Stimulated activated CD4-positive, alpha-beta T cell treated with anti-CD3 and anti-CD28 coated beads, Interleukin-12 subunit alpha, Interleukin-12 subunit beta, amount 100 ng/mL, for 24 hours (primary cell): ENCODE results near the gene ZC2HC1B.
A peak's percentile ranks its signal among the peaks of the same experiment; 100 is the strongest.

Experiments
- DNase-seq, 2 experiments: peaks; one replicate each; pipeline ENCODE4 v3.0.0-alpha.2; 2020; ENCODE audit warnings: low read depth in 2 of 2

Gene ZC2HC1B

GRCh38 chr6:143934331-143934730 is 70.1 kb downstream of the ZC2HC1B start:
- DNase-seq, result no peak

- DNase-seq, result no peak
Measured at GRCh38 chr6:143934867-143935266, 70.6 kb downstream of the ZC2HC1B start.

- no peak for DNase-seq
Measured at GRCh38 chr6:143936347-143936746, 72.1 kb downstream of the ZC2HC1B start.

GRCh38 chr6:143936778-143937667 is 72.7 kb downstream of the ZC2HC1B start:
- no peak for DNase-seq

GRCh38 chr6:143937668-143937970 is 73.3 kb downstream of the ZC2HC1B start:
- DNase-seq, result no peak

GRCh38 chr6:143939364-143939763 is 75.1 kb downstream of the ZC2HC1B start:
- DNase-seq, result no peak

- DNase-seq, result peak; percentile 2 to 33
Measured at GRCh38 chr6:143940011-143940597, 75.8 kb downstream of the ZC2HC1B start.

GRCh38 chr6:143941852-143942627 is 77.8 kb downstream of the ZC2HC1B start:
- peak; percentile 31 to 61 for DNase-seq

- no peak for DNase-seq
Measured at GRCh38 chr6:143948208-143948607, 83.9 kb downstream of the ZC2HC1B start.

- DNase-seq, result no peak
Measured at GRCh38 chr6:143949535-143949934, 85.3 kb downstream of the ZC2HC1B start.

- DNase-seq, result no peak
Measured at GRCh38 chr6:143949962-143950361, 85.7 kb downstream of the ZC2HC1B start.

- no peak for DNase-seq
Measured at GRCh38 chr6:143950875-143951274, 86.6 kb downstream of the ZC2HC1B start.

- DNase-seq, result no peak
Measured at GRCh38 chr6:143952060-143952778, 87.9 kb downstream of the ZC2HC1B start.

GRCh38 chr6:143952947-143953701 is 88.8 kb downstream of the ZC2HC1B start:
- DNase-seq, result no peak

- no peak for DNase-seq
Measured at GRCh38 chr6:143953922-143954321, 89.6 kb downstream of the ZC2HC1B start.

- DNase-seq, result no peak
Measured at GRCh38 chr6:143955971-143956370, 91.7 kb downstream of the ZC2HC1B start.

GRCh38 chr6:143957679-143958274 is 93.5 kb downstream of the ZC2HC1B start:
- DNase-seq, result no peak

- DNase-seq, result no peak
Measured at GRCh38 chr6:143958839-143959399, 94.6 kb downstream of the ZC2HC1B start.

GRCh38 chr6:143959927-143960326 is 95.7 kb downstream of the ZC2HC1B start:
- DNase-seq, result no peak

GRCh38 chr6:143961066-143961465 is 96.8 kb downstream of the ZC2HC1B start:
- no peak for DNase-seq
